GM18909 (cell line): ENCODE measurements around the gene CES4A.

Source experiments
- ATAC-seq: cut with Tn5 transposase; IDR thresholded peaks from one replicate; pipeline ENCODE4 v1.9.1; 2021; ENCODE audit warnings: mild to moderate bottlenecking; ENCODE audit not compliant: unreplicated experiment, poor library complexity

CES4A gene

DNA sequence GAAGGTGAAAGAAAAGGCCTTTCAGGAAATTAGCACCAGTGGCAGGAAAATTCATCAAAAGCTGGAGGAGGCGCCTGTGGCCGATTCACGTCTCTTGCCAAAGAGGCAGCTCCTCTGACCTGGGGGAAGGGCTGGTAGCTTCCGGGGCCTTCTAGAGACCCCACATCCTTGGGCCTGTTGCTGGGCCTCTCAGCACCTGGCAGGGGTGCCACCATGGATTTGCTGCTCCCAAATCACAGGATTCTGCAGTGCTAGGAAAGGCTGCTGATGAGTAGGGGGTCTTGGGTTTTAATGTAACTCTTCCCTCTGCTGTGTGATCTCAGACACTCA, 29.0 kb downstream of the CES4A start:
- no peak for ATAC-seq

DNA sequence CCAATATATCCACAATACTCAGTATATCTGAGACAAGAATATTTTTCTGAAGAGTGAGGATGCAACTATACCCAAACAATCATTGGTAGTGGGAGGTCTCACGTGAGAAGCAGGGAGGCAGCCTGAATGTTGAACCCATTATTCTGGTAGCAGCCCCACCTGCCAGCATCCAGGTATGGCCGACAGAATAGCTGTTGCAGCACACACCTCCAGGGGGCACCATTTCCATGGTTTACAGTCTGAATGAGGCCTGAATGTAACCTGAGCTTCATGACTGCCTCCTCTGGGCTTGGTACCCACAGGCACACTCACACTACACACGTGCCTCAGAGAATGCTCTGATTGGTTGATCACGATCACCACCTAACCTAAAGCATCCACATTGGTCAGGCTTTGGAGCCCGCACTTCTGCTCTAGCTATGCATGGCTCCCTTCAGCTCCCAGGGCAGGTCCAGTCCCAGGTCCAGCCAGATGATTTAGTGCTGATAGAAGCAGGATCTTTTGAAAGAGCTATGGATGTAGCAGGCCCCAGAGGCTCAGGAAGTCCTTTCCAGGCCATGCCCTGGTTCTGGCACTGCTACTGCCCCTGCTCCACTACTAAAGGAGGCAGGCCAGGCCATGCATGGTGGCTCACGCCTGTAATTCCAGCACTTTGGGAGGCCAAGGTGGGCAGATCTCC, 29.6 kb downstream of the CES4A start:
- ATAC-seq = peak; percentile 90

DNA sequence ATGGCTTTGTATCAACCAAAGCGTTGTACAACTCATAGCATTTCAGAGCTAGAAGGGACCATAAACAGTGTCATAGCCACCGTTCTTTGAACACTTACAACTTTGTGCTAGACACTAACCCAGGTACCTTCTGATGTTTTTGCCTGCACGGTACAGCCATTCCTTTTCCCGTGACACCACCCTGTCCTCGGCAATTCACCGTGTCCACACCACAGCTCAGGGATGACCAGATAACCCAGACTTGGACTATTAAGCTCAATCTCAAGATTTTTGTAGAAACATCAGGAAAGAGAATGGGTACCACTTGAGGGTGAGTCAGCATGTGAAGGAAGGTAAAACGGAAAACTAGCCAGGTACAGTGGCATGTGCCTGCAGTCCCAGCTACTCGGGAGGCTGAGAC, 30.8 kb downstream of the CES4A start:
- ATAC-seq = no peak

DNA sequence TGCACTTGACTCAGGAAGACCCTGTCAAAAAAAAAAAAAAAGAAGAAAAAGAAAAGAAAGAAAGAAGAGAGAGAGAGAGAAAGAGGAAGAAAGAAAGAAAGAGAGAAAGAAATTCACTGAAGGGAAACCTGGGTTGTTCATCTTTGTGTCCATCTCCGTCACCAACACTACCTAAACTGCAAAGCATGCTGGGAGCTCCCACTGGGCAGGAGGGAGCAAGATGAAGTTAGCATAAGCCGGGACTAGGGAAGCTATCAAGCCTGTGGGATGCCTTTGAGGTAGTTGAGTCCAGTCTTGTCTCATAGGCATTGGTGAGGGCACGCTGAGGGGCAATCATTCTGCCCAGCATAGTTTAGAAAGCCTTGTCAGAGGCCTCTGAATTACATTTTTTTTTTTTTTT, 32.9 kb downstream of the CES4A start:
- no peak for ATAC-seq

DNA sequence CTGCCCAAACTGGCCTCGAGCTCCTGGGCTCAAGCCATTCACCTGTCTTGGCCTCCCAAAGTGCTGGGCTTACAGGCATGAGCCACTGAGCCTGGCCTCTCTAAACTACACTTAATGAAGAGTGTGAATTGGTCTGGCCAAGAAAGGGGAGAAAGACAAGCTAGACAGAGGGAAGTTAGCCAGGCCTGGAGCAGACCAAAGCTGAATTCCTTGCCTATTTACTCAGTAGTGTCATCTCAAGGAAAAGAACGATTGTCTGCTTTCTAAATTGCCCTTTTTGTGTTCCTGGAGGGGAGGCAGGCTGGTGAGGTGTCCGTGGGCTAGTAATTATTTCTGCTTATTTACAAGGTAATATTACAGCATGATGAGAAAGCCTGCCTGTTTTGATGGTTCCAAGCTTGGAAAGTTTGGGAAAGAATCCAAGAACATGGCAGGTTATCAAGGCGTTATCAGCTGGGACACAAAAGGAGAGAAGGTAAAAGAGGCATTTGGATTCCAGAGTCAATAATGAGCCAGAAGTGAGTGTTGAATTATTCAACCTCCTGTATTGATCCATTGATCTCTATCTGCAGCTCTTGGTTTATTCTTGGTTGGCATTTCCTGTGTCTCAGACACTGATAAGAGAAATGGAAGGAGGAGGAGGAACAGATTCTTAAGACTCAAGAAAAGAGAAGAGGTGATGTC, 34.3 kb downstream of the CES4A start:
- no peak for ATAC-seq

DNA sequence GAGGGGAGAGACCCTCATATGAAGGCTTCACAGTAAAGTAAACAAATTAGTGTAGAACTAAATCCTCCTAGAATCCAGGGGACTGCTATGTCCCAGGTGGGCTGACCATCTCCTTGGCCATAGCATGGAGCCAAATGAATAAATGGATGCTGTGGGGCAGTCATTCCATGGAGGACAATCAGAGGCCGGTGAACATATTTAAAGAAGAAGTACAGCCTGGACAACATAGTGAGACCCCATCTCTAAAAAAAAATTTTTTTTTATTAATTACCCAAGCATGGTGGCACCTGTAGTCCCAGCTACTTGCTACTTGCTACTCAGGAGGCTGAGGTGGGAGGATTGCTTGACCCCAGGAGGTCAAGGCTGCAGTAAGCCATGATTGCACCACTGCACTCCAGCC, 35.3 kb downstream of the CES4A start:
- no peak for ATAC-seq

DNA sequence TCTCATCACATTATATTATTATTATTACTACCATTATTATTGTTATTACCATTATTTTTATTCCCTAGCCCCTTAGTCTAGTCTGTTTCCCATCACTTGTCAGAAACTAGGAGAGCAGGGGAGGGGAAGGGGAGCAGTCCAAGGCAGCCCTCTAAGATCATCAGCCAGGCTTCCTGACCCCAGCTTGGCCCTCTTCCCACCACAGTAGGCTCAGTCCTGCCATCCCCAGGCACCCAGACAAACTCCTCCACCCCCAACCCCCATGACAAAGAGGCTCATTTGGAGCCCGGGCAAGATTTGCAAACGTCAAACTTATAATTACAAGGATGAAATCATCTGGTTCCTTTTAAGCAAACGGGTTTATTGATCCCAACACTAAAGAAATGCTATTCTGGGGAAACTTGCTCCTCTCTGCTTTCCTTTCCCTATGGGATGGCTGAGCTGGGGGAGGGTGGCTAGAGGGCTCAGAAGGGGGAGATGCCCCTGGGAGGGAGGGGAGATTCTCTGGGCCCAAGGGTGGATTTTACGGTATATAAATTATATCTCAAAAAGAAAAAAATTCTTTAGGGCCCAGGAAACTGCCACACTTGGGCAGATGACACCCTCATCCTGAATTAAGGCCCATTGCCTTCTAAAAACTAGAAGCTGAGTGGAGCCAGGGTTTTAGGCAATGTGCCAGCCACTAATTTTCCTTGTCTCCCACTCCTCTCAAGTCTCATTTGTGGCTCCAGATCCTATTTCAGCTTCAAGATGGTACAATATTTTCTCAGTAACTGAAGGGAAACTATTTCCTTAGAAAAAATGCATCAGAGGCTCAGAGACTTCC, 36.2 kb downstream of the CES4A start:
- ATAC-seq = no peak

DNA sequence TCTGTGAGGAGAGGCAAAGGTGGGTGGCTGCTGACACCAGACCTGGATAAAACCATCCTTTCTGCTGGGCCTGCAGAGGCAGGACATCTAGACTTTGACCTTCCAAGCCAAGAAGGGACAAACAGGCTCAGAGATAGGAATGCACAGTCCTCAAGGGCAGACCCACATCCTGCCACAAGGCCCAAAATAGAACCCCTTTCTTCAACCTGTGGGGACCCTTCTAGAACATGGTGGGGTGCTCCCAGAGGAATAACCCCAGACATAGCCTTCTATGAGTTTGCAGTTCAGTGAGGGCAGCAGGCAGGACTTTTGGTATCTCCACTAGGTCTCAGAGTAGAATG, 36.8 kb downstream of the CES4A start:
- ATAC-seq = no peak

DNA sequence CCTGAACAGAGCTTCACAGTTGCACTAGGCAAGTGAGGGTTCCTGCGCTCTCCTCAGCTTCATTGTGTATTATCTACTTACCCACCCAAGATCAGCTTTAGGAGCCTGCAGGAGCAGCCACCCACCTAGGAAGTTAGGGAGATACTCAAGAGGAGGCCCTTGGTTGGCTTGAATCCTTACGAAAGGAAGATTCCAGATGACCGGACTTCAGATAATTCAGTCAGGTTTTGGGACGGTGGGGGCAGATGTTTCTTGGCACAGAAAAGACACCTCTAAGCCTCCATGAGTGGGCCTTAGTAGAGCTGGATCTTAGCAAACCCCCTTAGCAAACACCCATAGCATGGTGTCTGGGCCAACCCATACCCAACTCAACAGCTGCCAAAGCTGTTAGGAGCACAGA, 38.2 kb downstream of the CES4A start:
- ATAC-seq = no peak

DNA sequence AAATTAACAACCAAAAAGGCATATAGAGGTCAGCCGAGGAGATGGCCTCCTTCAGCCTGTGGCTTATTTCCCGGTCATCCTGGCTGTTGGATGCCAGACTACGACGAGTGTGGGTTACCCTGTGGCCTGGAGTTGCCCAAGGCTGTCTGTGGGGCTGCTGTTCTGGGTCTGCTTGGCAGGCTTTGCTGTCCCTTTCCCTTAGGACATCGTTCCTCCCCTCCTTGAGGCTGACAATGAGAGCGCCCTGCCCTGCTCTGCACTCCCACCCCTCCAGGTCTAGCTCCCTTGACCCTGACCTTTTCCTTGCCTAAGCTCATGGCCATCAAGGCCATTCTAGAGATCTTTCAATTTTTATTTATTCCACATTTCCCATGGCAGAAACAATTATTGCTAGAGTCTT, 38.7 kb downstream of the CES4A start:
- no peak for ATAC-seq

DNA sequence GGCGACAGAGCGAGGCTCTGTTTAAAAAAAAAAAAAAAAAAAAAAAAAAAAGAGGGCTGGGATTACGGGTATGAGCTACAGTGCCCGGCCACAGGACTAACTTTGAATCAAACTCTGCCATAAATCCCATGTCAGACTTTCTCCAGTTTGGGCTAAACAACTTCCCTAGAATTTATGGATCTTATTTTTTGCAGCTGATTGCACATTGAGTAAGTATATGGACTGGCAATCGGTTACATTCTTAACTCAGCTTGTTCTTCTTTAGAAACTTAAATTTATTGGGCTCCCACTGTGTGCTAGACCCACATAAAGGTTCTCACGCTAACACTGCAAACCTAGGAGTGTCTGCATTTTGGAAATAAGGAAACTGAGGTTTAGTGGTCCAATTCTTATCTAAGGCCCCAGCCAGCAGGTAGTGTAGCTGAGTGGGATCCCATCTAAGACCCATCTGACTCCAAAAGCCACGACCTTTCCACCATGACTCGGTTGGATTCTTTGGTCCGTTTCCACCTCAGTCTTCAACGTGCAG, 39.8 kb downstream of the CES4A start:
- ATAC-seq = no peak

DNA sequence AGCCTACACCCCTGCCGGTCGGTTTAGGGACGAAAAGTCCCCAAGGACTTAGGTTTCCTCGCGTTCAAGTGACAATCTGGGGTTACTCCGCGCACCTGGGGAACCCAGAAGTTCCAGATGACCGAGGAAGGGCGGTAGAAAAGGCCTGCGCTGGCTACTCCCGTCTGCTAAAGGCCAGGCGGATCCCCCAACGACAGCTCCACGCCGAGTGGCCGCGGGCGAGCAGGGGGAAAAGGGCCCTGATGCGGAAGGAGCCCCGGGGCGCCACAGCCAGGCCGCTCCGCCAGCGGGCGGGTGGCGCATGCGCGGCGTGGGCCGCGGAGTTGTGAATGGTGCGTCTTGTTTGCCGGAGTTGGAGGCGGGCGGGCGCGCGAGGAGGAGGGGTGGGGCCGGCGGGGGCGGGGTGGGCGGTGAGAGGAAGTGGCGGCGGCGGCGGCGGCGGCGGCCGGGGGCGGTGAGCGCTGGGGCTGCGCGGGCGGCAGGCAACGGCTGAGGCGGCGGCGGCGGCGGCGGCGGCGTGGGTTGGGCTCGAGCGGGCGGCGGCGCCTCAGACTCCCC, 40.4 kb downstream of the CES4A start, which contains the start of gene CBFB:
CBFB (plus strand) TSS at position 454 of the 558 bp plus-strand sequence. CDS start 259 bp downstream, outside the sequence.
- peak; percentile 80 for ATAC-seq

DNA sequence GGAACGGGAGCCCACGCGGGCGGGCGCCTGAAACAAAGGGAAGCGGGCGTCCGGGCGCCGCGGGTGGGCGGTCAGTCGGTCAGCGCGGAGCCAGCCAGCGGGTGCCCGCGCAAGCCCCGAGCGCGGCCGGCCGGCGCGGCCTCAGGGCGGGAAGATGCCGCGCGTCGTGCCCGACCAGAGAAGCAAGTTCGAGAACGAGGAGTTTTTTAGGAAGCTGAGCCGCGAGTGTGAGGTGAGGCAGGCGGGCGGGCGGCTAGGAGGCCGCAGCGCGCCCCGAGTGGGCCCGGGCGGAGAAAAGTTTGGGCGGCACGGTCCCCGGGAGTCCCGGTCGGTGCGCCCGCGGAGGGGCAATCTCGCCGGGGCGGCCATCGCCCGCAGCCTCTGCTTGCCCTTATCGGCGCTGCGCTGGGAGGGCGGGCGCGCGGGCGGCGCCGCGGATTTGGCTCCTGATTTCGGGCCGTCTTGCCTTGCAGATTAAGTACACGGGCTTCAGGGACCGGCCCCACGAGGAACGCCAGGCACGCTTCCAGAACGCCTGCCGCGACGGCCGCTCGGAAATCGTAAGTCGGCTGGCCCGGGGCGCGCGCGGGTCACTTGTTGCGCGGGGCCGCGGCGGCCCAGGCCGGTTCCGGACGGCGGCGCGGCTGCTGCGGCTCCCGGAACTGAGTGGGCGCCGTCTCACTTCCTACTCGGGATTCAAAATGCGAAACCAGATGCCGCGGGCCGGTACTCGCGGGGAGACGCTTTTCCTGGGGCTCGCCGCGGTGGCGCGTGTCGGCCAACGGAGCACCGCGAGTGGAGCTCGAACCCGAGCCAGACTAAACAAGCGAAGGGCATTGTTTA, 41.1 kb downstream of the CES4A start:
- ATAC-seq = peak; percentile 48

DNA sequence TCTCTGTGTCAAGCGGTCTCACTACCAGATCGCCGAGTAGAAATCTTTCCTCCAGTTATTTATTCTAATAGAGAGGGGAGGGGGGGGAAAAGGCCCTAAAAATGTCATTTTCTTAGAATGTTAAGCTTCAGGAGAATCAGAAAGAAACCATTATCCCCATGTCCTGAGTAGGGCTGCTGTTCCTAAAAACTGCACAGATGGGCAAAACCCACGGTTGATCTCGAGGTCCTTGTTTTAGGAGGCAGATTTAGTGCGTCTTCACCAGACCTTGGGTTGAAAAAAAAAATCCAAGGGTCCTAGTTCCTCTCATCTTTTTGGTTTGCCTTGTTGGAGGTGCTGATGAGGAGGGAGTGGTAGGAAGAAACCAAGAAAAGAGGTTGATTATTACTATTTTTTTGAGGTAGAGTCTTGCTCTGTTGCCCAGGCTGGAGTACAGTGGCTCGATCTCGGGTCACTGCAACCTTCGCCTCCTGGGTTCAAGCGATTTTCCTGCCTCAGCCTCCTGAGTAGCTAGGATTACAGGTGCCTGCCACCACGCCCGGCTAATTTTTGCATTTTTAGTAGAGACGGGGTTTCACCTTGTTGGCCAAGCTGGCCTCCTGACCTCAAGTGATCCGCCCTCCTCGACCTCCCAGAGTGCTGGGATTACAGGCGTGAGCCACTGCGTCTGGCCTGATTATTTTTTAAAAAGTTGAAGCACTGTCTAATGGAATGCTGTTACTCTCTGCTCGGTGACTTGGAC, 42.0 kb downstream of the CES4A start:
- no peak for ATAC-seq

DNA sequence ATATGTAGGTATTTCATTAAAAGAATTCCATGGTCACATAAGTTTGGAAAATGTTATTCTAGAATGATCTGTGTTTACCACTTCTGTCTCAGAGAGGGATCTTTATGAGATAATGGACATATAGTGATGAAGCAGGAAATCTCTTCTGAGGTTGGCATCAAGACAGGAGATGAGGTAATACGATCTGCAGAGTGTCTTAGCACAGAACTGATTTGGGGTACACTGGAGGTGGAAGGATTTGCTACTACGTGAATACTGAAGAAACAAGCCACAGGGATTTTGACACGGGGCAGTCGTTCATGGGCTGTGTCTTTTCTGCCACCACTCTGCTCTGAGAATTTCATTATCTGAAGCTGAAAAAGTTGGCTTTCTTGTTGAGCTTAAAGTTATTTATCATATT, 46.1 kb downstream of the CES4A start:
- ATAC-seq = no peak

DNA sequence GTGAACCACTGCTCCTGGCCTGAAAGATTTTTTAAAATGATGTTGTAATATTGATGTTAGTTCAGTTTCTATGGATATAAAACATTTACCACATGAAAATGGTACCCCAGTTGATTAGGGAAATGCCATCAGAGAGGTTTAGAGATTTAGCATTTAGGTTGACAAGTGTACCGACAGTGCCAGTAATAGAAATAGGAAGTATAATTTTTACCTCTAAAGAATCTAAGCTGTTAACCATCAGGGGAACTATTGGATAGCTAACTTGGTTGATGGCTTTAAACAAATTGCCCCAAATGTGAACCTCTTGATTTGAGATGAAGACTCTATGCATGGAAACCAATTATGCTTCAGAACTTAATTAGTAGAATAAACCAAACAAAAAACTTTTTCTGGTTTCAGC, 47.0 kb downstream of the CES4A start:
- no peak for ATAC-seq

DNA sequence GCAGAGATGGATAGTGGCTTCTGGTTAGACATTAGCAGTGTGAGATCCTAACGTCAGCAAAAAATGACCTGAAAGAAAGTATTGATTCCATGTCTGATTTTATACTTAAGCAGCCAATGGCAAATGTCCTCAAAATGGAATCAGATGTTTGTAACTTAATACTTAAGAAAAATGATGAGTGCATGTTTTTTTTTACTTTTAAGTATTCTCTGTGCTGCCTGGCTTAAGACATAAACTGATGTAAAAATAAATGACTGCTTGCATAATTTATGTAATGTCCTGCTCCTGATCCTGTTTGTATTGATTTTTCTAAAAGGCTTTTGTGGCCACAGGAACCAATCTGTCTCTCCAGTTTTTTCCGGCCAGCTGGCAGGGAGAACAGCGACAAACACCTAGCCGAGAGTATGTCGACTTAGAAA, 47.9 kb downstream of the CES4A start:
- no peak for ATAC-seq

DNA sequence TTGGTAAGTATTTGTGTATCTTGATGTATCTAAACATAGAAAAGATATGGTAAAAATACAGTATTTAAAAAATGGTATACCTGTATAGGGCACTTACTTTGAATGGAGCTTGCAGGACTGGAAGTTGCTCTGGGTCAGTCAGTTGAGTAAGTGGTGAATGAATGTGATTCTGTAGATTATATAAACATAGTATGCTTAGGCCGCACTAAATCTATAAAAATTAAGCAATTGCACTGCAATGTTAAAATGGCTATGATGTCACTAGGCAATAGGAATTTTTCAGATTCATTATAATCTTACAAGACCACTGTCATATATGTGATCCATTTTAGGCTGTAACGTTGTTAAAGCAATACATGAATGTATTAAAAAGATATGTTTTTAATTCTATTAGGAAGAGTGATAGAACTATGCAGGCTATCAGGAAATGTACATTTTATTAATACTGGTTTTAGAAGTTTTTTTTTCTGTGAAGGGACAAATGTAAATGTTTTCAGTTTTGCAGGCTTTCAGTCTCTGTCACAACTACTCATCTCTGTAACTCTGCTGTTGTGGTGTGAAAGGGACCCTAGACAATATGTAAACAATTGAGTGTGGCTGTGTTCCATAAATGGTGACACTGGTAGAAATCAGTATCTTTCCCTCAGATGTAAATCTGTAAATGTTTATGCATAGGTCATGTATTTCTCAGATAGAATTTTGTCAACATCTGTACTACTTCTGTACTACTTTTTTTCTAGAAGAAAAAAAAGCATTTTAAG, 51.1 kb downstream of the CES4A start:
- no peak for ATAC-seq

DNA sequence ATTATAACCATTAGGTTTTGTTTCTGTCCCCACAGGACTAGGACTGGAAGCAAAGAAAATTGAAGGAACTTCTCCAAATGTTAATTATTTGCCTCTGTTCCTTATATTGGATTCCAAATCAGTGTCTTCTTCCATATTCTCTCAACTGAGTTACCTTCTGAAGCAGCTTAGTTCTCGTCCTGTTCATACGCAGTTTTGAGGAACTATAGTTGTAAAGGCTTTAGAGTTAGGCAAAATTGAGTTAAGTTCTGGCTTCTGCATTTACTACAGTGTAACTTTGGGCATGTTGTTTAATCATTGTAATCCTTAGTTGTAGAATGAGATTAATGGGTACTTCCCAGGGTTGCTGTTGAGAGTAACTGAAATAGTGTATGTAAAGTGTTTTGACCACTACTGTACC, 51.8 kb downstream of the CES4A start:
- no peak for ATAC-seq
